ENCODE measurements around the gene POLR3B.

- TF ChIP-seq, protein P1, sequence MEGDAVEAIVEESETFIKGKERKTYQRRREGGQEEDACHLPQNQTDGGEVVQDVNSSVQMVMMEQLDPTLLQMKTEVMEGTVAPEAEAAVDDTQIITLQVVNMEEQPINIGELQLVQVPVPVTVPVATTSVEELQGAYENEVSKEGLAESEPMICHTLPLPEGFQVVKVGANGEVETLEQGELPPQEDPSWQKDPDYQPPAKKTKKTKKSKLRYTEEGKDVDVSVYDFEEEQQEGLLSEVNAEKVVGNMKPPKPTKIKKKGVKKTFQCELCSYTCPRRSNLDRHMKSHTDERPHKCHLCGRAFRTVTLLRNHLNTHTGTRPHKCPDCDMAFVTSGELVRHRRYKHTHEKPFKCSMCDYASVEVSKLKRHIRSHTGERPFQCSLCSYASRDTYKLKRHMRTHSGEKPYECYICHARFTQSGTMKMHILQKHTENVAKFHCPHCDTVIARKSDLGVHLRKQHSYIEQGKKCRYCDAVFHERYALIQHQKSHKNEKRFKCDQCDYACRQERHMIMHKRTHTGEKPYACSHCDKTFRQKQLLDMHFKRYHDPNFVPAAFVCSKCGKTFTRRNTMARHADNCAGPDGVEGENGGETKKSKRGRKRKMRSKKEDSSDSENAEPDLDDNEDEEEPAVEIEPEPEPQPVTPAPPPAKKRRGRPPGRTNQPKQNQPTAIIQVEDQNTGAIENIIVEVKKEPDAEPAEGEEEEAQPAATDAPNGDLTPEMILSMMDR (IDR thresholded peaks at IDR 0.05), result no peak
- no peak for TF ChIP-seq ZFX (IDR thresholded peaks at IDR 0.05; ENCODE audit: borderline replicate concordance)
Measured at GRCh38 chr12:106425061-106425702, 67.6 kb downstream of the POLR3B start.

All from 22Rv1 (cell line).